IMR-90 (cell line): ENCODE data around the gene SERPINA1. TPM values are rescaled to one million over a fixed set of nuclear protein-coding genes. Genes with fewer than 3 reads are reported as not detected.

Experiments used
- ATAC-seq: fragments of 200-7000 bp; cut with Tn5 transposase; 2 replicates; pipeline ENCODE4 v1.9.1; 2020; ENCODE audit warnings: low read depth, mild to moderate bottlenecking, moderate library complexity
- BruUV-seq: library from RNA; stranded (reverse); fragments of 400-500 nt; replicated peaks from 2 replicates; lab custom pipeline; 2021; lab: Mats Ljungman, UMichigan
- CTCF ChIA-PET: fragments of 300-600 bp; formaldehyde crosslinking; extraction: SDS; loops from one replicate; lab custom pipeline; 2021; ENCODE audit warnings: antibody characterized with exemption; lab: Yijun Ruan, JAX
- POLR2A ChIA-PET: fragments of 300-600 bp; sonication (Branson Sonifier 250); formaldehyde crosslinking; loops from one replicate; lab custom pipeline; 2022; ENCODE audit warnings: antibody characterized with exemption; ENCODE audit not compliant: unreplicated experiment; lab: Charles Lee
- DNase-seq: peaks from one replicate; pipeline ENCODE4 v3.0.0; 2013
- H2AFZ ChIP-seq: replicated peaks from 2 replicates; pipeline ENCODE3; 2013; ENCODE audit warnings: low read length, mild to moderate bottlenecking; ENCODE audit not compliant: poor library complexity
- H2AK5ac ChIP-seq: 2 replicates; pipeline ENCODE4 v1.6.1; 2013; ENCODE audit warnings: low read depth, low read length, inconsistent platforms
- H2AK9ac ChIP-seq: replicated peaks from 2 replicates; pipeline ENCODE3; 2013; ENCODE audit warnings: mild to moderate bottlenecking, low read depth, low read length, moderate library complexity; ENCODE audit not compliant: poor library complexity
- H2BK120ac ChIP-seq: 2 replicates; pipeline ENCODE4 v1.6.1; 2013; ENCODE audit warnings: low read depth, low read length, inconsistent platforms
- H2BK15ac ChIP-seq: 3 replicates; pipeline ENCODE4 v1.6.1; 2013; ENCODE audit warnings: low read depth, low read length, inconsistent platforms
- H2BK20ac ChIP-seq: 2 replicates; pipeline ENCODE4 v1.6.1; 2013; ENCODE audit warnings: low read depth, mild to moderate bottlenecking, inconsistent platforms, low read length, moderate library complexity
- H2BK5ac ChIP-seq: 2 replicates; pipeline ENCODE4 v1.6.1; 2013; ENCODE audit warnings: mild to moderate bottlenecking, low read depth, low read length, inconsistent platforms; ENCODE audit not compliant: poor library complexity, severe bottlenecking
- H3K14ac ChIP-seq: replicated peaks from 2 replicates; pipeline ENCODE4 v1.6.1; 2013; ENCODE audit warnings: low read depth, low read length, inconsistent platforms
- H3K18ac ChIP-seq: 2 replicates; pipeline ENCODE4 v1.6.1; 2013; ENCODE audit warnings: low read depth, low read length, control low read depth
- H3K23ac ChIP-seq: 2 replicates; pipeline ENCODE4 v1.6.1; 2013; ENCODE audit warnings: low read depth, low read length, inconsistent platforms
- H3K27ac ChIP-seq: 2 replicates; pipeline ENCODE4 v1.5.1; 2013; ENCODE audit warnings: mild to moderate bottlenecking, control low read depth, low read length; ENCODE audit not compliant: insufficient read depth
- H3K27me3 ChIP-seq: 2 replicates; pipeline ENCODE4 v1.6.1; 2013; ENCODE audit warnings: low read length; ENCODE audit not compliant: control insufficient read depth, insufficient read depth
- H3K36me3 ChIP-seq: 2 replicates; pipeline ENCODE4 v1.6.1; 2013; ENCODE audit warnings: low read length, mixed read lengths; ENCODE audit not compliant: control insufficient read depth, insufficient read depth
- H3K4ac ChIP-seq: 2 replicates; pipeline ENCODE4 v1.6.1; 2013; ENCODE audit warnings: low read depth, low read length, inconsistent platforms
- H3K4me1 ChIP-seq: 2 replicates; pipeline ENCODE4 v1.6.1; 2013; ENCODE audit warnings: low read length, mixed read lengths; ENCODE audit not compliant: control insufficient read depth, insufficient read depth
- H3K4me2 ChIP-seq: 2 replicates; pipeline ENCODE4 v1.6.1; 2013; ENCODE audit warnings: low read depth, mild to moderate bottlenecking, control low read depth, low read length, moderate library complexity
- H3K4me3 ChIP-seq: 2 replicates; pipeline ENCODE4 v1.5.1; 2013; ENCODE audit warnings: low read depth, mild to moderate bottlenecking, control low read depth, low read length, moderate library complexity; ENCODE audit not compliant: insufficient read depth
- H3K56ac ChIP-seq: 2 replicates; pipeline ENCODE4 v1.6.1; 2013; ENCODE audit warnings: low read length, inconsistent platforms; ENCODE audit not compliant: insufficient read depth; ENCODE audit errors: extremely low read depth
- H3K79me1 ChIP-seq, 2 experiments: 2 replicates each; pipeline ENCODE4 v1.6.1; 2013; ENCODE audit warnings: low read length in 2 of 2, inconsistent platforms in 1 of 2, low read depth in 1 of 2
- H3K9ac ChIP-seq: 2 replicates; pipeline ENCODE4 v1.6.1; 2013; ENCODE audit warnings: low read depth, low read length, control low read depth
- H3K9me1 ChIP-seq: 2 replicates; pipeline ENCODE4 v1.6.1; 2013; ENCODE audit warnings: low read length, inconsistent platforms; ENCODE audit not compliant: insufficient read depth
- H3K9me3 ChIP-seq: 2 replicates; pipeline ENCODE4 v1.6.1; 2013; ENCODE audit warnings: low read length; ENCODE audit not compliant: control insufficient read depth, insufficient read depth
- H4K20me1 ChIP-seq: 2 replicates; pipeline ENCODE4 v1.6.1; 2013; ENCODE audit warnings: low read length, inconsistent platforms; ENCODE audit not compliant: insufficient read depth
- H4K5ac ChIP-seq: 2 replicates; pipeline ENCODE4 v1.6.1; 2013; ENCODE audit warnings: mild to moderate bottlenecking, low read depth, low read length, control low read depth
- H4K8ac ChIP-seq, 2 experiments: 2 replicates each; pipeline ENCODE4 v1.6.1; 2013; ENCODE audit warnings: low read depth in 2 of 2, low read length in 2 of 2, control low read depth in 1 of 2, inconsistent platforms in 1 of 2
- H4K91ac ChIP-seq: 2 replicates; pipeline ENCODE4 v1.6.1; 2013; ENCODE audit warnings: low read depth, low read length, inconsistent platforms; ENCODE audit not compliant: insufficient read depth
- CEBPB ChIP-seq: IDR thresholded peaks from 2 replicates; pipeline ENCODE4 v1.6.1; 2012; ENCODE audit warnings: low read depth, low read length, improper control_type of control experiment
- MAFK ChIP-seq: IDR thresholded peaks from 2 replicates; pipeline ENCODE4 v1.6.1; 2012; ENCODE audit warnings: low read depth, low read length, improper control_type of control experiment
- MAZ ChIP-seq: IDR thresholded peaks from 2 replicates; pipeline ENCODE4 v1.6.1; 2012; ENCODE audit warnings: low read depth, mild to moderate bottlenecking, low read length, improper control_type of control experiment, moderate library complexity, borderline replicate concordance
- MXI1 ChIP-seq: IDR thresholded peaks from 2 replicates; pipeline ENCODE4 v1.6.1; 2012; ENCODE audit warnings: low read depth, mild to moderate bottlenecking, low read length, moderate library complexity, borderline replicate concordance
- NFE2L2 ChIP-seq: fragments of 150-350 bp; IDR thresholded peaks from 2 replicates; pipeline ENCODE4 v1.6.1; 2016; ENCODE audit warnings: low read depth, mild to moderate bottlenecking, low read length
- WGBS, 2 experiments: methylation state at CpG; one replicate each; pipeline versions ENCODE4 v1.1.5 to v1.1.7; 2013; ENCODE audit warnings: missing lambda C conversion rate in 2 of 2; ENCODE audit not compliant: insufficient read length in 1 of 2; ENCODE audit errors: extremely low coverage in 2 of 2; 5-methylcytosine and 5-hydroxymethylcytosine counted together
- dilution Hi-C: fragments of 300-500 bp; cut with HindIII; formaldehyde crosslinking; loops from one replicate; pipeline ENCODE4 v1.14.3; 2018; ENCODE audit warnings: low sequenced_read_pairs; ENCODE audit not compliant: unreplicated experiment
- in situ Hi-C: fragments of 300-500 bp; cut with MboI; formaldehyde crosslinking; loops from 3 replicates; pipeline ENCODE4 v1.14.3; 2019; ENCODE audit warnings: low sequenced_read_pairs, inconsistent platforms, mixed read lengths
- intact Hi-C: fragments of 100-400 bp; cut with micrococcal nuclease; formaldehyde crosslinking; loops from 2 replicates; pipeline ENCODE4 v1.10.0; 2022
- polyA plus RNA-seq, 3 experiments: library from polyadenylated mRNA; depleted of rRNA; stranded (reverse); fragments of >200 nt; gene quantifications; 2 replicates each; pipeline ENCODE4 v1.2.3, GENCODE V29; 2012; ENCODE audit warnings: low replicate concordance in 1 of 3
- total RNA-seq: library from RNA; depleted of rRNA; stranded (reverse); fragments of >200 nt; gene quantifications from 2 replicates; pipeline ENCODE4 v1.2.3, GENCODE V29; 2012

SERPINA1 gene
- total and polyA plus RNA-seq, 2 of the 4 experiments (the other 2 are of a cell fraction), result 0.54 to 1.2 TPM

- dilution Hi-C loops (no loop called here), intact Hi-C loops (loop anchor here (10.0 kb wide), 1 partner anchor 1570 kb away; no protein-coding TSS in a partner anchor), in situ Hi-C loops (no loop called here)
- Histone ChIP-seq H3K9ac (no peak overlapping the region), H2BK15ac (no peak overlapping the region), H2AFZ (no peak overlapping the region), H3K4ac (no peak overlapping the region), H4K91ac (no peak overlapping the region), H2BK5ac (no peak overlapping the region), H3K9me1 (no peaks in the 10 kb centered on the region), H3K14ac (no peak overlapping the region), H4K5ac (no peak overlapping the region), H3K36me3 (no peaks in the 10 kb centered on the region), H3K4me2 (no peak overlapping the region), H3K9me3 (no peaks in the 10 kb centered on the region), H4K8ac (no peak overlapping the region), H3K56ac (no peak overlapping the region), H3K18ac (no peak overlapping the region), H2AK9ac (no peak overlapping the region), H3K4me1 (no peaks in the 10 kb centered on the region), H3K23ac (no peak overlapping the region), H2BK120ac (no peak overlapping the region), H3K4me3 (no peak overlapping the region), H3K79me1 (no peaks in the 10 kb centered on the region), H2AK5ac (no peak overlapping the region), H4K20me1 (no peaks in the 10 kb centered on the region), H3K27me3 (peaks cover 11% of the 10 kb centered on the region), H3K27ac (no peak overlapping the region), H2BK20ac (no peak overlapping the region)
- WGBS, 2 experiments, result 58% methylated on average over 3 of the region's 3 CpGs; no CpG with 5 or more reads in 1 of the 2 experiments
- no TSS peak for BruUV-seq
- CTCF ChIA-PET, result no interaction called here
- ATAC-seq (no peak), DNase-seq (no peak)
- POLR2A ChIA-PET, result no interaction called here
- TF ChIP-seq NFE2L2 (no peak), MXI1 (no peak), CEBPB (no peak), MAZ (no peak), MAFK (peak; percentile 21; the same call in 1 of the 2 replicates)
Measured at GRCh38 chr14:94424371-94424770, 36.0 kb upstream of the SERPINA1 start.
